GM21447 (cell line): ENCODE results near the gene TJAP1.

Source experiments
- ATAC-seq: cut with Tn5 transposase; IDR thresholded peaks from one replicate; pipeline ENCODE4 v1.9.1; 2021; ENCODE audit not compliant: unreplicated experiment

The TJAP1 gene, protein sequence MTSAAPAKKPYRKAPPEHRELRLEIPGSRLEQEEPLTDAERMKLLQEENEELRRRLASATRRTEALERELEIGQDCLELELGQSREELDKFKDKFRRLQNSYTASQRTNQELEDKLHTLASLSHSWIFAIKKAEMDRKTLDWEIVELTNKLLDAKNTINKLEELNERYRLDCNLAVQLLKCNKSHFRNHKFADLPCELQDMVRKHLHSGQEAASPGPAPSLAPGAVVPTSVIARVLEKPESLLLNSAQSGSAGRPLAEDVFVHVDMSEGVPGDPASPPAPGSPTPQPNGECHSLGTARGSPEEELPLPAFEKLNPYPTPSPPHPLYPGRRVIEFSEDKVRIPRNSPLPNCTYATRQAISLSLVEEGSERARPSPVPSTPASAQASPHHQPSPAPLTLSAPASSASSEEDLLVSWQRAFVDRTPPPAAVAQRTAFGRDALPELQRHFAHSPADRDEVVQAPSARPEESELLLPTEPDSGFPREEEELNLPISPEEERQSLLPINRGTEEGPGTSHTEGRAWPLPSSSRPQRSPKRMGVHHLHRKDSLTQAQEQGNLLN

DNA sequence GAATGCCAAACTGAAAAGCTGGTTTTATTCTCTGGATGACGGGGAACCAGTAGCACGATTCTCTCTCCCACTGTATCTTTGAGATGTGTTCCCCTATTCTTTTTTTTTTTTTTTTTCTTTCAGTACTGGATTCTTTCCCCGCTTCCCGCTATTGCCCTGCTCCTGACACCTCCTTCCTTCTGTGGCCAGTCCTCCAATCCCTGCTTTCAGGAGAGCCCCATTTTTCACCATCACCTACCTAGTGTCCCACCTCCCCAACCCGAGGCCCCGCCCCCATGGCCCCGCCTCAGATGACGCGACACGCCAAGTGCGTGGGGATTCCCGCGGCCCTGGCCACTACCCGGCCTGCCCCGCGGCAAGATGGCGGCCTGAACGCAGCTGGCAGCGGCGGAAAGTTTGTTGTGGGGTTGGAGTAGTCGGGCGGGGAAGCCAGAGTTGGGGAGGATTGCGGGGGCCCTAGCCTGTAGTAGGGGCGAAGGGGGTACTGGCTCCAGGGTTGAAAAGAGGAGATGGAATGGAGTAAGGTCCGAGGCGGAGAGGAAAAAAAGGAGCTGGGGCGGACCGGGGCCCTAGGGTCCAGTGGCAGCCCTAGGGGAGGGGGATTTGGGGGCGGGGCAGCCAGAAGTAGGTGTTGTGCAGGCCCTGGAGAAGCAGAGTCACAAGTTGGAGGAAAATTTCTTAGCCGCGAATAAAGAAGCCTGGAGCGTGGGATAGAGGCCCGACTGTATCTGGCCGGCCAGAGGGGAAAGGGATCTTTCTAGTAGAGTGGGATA, at the start of gene TJAP1:
TSS of gene TJAP1 (plus strand) at position 336 of the 773 bp plus-strand sequence. CDS start 21,432 bp downstream, outside the sequence.
- ATAC-seq, result peak; percentile 90

DNA sequence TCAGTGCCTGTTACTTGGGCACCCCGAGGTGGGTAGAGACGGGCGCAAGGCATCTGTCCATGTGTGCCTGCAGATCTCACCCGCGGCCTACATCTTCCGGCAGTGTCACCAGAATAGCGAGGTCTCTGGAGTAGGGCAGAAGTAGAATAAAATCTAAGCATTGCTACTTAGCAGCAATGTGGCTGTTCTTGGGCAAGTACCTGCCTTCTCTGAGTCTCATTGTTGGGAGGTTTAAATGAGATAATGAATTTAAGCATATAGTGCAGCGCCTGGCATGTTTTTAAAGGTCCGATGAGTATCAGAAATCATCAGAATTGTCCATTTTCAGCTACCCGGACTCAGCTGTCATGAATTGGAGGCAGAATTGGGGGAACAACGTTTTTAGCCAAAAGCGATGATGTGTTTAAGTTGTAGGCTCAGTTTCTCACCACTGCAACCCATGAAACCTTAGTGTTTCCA, 49.2 kb upstream of the TJAP1 start:
- no peak for ATAC-seq

DNA sequence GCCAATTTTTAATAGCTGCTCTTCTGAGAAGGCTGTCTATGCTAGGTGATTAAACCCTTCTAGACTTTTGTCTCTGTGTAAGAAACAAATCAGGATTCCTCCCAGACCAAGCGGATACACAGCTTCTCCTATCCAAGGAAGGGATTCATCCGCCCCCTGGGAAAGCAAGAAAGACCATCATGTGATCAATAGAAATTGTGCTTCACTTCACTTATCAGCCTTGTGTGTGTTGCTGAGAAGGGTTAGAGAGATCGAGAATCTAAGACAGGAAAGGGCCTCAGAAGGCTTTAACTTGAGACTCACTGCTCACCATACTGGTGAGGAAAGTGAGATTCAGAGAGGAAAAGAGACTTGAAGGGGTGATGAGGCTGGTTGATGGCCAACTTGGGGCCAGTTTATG, 48.5 kb upstream of the TJAP1 start:
- ATAC-seq, result no peak

DNA sequence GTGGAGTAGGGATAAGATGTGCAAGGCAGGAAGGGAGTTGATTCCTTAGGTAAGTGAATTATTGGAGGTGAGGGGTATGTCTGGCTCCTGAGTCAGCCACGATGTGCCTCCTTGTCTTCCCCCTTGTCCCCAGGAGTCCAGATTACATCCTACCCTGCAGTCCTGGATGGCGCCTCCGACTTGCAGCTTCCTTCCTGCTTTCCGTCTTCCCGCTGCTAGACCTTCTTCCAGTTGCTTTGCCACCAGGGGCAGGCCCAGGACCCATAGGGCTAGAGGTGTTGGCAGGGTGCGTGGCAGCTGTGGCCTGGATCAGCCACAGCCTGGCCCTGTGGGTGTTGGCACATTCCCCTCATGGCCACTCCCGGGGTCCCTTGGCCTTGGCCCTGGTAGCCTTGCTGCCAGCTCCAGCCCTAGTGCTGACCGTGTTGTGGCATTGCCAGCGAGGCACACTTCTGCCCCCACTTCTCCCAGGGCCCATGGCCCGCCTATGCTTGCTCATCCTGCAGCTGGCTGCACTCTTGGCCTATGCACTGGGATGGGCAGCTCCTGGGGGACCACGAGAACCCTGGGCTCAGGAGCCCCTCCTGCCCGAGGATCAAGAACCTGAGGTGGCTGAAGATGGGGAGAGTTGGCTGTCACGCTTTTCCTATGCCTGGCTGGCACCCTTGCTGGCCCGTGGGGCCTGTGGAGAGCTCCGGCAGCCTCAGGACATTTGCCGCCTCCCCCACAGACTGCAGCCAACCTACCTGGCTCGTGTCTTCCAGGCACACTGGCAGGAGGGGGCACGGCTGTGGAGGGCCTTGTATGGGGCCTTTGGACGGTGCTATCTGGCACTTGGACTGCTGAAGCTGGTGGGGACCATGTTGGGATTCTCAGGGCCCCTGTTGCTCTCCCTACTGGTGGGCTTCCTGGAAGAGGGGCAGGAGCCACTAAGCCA, 45.1 kb upstream of the TJAP1 start:
- ATAC-seq, result no peak

DNA sequence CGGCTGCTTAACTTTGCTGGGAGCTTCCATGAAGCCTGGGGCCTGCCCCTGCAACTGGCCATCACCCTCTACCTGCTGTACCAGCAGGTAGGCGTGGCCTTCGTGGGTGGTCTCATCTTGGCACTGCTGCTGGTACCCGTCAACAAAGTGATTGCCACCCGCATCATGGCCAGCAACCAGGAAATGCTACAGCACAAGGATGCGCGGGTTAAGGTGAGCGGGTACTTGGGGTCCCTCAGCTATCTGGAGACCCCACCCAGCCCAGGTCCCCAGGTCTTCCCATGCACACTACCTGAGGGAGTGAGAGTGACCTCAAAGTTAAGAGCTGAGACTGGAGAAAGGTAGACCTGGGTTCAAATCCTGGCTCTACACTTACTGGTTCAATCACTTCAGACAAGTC, 44.2 kb upstream of the TJAP1 start:
- no peak for ATAC-seq

DNA sequence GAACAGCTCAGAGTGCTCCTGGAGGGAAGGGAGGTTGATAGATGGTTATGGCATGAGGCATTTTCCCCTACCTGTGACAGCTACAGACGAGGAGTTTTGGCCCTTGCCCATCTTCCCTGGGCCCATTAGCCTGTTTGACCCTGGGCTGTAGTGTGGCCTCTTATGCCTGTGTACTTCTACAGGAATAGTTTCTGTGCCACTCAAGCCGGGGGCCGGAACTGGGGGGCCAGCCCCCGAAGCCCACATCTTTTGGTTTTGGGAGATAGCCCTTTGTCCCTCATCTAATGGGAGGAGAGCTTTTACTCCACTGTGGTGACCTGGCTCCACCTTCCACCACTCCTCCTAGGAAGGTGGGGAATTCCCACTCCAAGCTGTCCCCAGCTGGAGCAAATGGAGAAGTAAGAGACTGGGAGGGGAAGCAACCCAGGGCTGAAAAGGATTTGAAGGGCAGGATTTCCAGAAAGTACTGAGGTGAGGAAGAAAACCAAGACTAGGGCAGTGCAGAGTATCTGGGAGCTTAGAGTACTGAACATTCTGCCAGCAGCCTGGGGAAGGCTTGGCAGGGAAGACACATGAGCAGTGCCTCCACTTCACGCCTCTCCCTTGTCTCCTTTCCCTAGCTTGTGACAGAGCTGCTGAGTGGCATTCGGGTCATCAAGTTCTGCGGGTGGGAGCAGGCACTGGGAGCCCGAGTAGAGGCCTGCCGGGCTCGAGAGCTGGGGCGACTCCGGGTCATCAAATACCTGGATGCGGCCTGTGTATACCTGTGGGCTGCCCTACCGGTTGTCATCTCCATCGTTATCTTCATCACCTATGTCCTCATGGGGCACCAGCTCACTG, 43.1 kb upstream of the TJAP1 start:
- no peak for ATAC-seq

DNA sequence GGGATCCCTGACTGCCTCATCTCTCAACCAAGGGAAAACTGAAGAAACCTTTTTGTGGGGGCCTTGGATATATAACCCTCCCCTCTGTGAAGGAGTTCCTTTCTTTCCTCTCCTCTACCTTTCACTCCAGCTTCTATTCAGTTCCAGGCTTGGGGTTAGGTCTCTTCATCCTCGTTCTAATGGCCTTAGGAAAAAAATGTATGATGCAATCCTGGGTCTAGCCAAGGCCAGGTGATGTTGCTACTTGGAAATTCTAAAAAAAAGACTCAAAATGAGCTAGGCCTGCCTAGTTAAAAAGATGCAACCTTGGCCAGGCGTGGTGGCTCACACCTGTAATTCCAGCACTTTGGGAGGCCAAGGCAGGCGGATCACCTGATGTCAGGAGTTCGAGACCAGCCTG, 42.4 kb upstream of the TJAP1 start:
- ATAC-seq, result no peak

DNA sequence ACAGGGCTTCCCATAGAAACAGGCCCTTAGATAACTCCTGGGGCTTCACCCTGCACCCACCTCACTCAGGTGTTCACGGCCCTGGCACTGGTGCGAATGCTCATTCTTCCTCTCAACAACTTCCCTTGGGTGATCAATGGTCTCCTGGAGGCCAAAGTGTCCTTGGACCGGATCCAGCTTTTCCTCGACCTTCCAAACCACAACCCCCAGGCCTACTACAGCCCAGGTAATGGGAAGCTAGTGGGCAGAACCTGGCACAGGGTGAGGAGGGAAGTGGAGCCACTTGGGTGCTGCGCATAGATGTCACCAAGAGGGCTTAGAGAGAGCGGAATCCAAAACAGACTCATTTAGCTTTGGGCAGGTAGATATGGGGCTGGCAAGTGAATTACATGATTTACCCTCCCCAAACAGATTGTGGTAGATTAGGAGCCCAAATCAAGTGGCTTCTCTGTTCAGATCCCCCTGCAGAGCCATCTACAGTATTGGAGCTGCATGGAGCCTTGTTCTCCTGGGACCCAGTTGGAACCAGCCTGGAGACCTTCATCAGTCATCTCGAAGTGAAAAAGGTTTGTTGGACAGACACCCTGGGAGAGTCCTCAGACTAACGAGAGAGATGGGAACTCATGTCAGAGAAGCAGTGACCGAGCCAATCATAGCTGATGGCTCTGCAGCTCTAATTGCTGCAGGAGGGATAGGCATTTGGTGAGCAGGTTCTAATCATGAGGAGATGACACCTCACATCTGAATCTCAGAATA, 41.5 kb upstream of the TJAP1 start:
- ATAC-seq, result no peak

DNA sequence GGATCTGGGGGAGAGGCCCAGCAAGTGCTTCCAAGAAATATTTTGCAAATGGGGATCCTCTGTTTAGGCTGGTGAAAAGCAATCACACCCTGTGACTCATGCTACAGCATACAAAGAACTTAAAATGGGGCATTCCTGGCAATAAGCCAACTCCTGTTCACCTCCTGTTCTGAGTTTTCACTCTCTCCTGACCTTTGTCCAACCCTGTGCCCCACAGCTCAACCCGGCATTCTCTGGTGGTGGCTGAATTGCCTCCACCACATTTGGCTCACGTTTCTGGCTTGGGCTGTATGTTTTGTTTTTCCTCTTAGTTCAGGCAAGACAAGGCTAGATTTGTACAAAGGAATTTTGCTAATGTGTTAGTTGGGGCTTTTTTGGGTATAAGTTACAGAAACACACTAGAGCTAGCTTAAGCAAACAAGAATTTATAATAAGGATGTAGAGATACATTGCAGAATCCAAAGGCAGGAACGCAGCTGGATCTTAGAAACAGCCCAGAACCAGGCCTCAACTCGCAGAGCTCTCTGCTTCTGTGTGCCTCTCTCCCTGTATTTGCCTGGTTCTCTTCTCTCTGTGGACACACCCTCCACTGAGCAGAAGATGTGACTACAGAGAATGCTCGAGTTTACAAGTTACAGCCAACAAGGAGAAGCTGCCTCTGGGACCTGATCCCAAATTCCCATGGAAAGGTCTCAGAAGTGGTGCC, 40.6 kb upstream of the TJAP1 start:
- no peak for ATAC-seq

DNA sequence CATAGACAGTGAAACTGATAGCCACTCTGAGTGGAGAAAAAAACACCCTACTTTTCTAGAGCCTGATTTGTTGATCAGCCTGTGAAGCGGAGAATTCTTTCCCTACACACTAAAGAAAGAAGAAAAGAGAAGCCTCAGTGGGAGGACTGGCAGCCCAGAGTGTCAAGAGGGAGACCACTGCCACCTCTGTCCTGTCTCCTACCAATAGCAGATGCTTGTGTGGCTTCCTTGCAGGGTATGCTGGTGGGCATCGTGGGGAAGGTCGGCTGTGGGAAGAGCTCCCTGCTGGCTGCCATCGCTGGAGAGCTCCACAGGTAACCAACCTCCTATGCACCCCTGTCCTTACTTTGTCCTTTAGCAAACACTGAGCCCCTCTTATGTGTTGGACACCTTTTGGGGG, 39.7 kb upstream of the TJAP1 start:
- no peak for ATAC-seq

DNA sequence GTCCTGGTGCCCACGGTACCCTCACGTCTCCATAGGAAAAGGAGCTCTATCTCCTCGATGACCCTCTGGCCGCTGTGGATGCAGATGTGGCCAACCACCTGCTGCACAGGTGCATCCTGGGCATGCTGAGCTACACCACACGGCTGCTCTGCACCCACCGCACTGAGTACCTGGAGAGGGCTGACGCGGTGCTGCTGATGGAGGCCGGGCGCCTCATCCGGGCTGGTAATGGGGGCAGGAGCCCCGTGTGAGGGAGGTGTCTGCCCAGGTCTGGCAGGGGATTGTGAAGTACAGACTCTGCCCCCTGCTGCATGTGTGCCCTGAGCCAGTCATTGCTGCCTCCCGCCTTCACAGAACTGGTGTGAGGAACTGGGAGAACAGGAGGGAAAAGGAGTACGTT, 34.4 kb upstream of the TJAP1 start:
- ATAC-seq, result no peak

DNA sequence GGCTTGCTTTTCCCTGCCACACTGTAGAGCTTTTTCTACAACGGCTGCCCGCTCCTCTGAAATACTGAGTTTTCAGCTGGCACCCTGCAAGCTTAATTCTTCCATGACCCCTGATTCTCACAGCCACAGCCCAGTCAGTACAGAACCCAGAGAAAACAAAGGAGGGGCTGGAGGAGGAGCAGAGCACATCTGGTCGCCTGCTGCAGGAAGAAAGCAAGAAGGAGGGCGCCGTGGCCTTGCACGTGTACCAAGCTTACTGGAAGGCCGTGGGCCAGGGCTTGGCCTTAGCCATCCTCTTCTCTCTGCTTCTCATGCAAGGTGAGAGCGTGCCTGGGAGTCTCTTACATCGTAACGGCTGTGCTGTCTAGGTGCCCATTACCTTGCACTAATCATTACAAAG, 33.3 kb upstream of the TJAP1 start:
- no peak for ATAC-seq

DNA sequence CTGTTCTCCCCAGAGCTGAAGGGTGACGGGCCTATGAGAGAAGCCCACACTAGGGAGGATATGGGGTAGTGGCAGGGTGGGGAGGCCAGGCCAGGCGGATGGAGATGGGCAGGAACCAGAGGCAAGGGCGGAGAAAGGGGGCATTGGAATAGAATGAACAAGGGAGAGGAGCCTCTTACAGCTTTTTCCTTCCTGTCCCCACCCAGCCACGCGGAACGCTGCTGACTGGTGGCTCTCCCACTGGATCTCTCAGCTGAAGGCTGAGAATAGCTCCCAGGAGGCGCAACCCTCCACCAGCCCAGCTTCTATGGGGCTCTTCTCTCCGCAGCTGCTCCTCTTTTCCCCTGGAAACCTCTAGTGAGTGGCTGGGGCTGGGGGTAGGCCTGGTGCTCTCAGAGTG, 32.8 kb upstream of the TJAP1 start:
- no peak for ATAC-seq

DNA sequence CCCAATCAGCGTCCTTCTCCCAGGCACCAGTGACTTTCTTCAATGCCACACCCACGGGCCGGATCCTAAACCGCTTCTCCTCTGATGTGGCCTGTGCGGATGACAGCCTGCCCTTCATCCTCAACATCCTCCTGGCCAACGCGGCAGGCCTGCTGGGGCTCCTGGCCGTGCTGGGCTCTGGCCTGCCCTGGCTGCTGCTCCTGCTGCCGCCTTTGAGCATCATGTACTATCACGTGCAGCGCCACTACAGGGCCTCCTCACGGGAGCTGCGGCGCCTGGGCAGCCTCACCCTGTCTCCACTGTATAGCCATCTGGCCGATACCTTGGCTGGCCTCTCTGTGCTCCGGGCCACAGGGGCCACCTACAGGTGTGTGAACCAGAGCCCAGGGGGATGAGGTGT, 31.8 kb upstream of the TJAP1 start:
- no peak for ATAC-seq

DNA sequence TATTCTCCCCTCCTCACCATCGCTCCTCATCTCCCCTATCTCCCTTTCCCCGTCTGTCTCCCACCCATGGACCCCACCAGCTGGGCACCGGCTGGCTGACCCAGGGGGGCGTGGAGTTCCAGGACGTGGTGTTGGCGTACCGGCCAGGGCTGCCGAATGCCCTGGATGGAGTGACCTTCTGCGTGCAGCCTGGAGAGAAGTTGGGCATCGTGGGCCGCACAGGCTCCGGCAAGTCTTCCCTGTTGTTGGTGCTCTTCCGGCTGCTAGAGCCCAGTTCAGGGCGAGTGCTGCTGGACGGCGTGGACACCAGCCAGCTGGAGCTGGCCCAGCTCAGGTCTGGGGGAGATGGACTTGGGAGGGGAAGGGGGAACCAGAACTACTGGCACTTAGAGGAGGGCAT, 29.8 kb upstream of the TJAP1 start:
- ATAC-seq, result no peak

DNA sequence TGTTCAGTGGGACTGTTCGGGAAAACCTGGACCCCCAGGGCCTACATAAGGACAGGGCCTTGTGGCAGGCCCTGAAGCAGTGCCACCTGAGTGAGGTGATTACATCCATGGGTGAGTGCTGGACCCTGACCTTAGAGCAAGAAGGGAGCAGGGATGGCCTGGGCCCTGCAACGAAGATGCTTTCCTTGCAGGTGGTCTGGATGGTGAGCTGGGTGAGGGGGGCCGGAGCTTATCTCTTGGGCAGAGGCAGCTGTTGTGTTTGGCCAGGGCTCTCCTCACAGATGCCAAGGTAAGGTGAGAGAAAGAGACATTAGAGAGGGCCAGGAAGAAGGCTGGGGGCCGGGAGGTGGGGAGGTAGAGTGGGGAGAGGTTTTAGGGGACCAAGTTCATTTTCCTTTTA, 28.5 kb upstream of the TJAP1 start:
- no peak for ATAC-seq

DNA sequence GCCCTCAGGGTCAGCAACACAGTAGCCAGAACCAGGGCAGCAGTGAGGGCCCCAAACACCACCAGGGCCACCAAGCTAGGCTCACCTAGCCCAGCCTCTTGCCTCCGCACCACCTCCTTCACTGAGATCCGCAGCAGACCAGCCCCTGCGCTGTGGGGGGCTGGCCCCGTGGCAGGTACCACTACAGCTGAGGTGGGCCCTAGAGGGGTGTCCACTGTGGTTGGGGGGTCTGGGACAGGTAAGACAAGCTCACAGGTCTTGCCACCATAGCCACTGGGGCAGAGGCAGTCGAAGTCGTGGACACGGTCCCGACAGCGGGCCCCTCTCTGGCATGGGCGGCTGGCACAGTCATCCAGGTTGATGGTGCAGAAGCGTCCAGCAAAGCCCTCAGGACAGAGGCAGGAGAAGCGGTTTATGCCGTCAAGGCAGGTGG, 26.7 kb upstream of the TJAP1 start:
- no peak for ATAC-seq

DNA sequence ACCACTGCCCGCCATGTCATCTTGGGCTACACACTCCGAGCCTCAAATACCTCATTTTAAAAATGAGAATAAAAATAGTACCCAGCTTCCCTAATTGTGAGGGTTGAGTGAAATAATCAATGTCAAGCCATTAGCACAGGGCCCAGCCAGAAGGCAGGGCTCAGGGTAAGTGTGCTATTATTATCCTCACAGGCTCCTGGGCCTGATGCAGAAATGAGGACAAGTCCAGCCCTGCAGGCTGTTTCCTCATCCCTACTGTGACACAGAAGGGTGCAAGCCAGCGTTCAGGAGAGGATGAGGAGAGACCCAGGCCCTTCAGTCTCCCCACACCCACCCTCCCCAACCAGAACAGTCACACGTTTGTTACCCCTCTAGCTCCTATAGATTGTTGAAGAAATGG, 26.0 kb upstream of the TJAP1 start:
- no peak for ATAC-seq

DNA sequence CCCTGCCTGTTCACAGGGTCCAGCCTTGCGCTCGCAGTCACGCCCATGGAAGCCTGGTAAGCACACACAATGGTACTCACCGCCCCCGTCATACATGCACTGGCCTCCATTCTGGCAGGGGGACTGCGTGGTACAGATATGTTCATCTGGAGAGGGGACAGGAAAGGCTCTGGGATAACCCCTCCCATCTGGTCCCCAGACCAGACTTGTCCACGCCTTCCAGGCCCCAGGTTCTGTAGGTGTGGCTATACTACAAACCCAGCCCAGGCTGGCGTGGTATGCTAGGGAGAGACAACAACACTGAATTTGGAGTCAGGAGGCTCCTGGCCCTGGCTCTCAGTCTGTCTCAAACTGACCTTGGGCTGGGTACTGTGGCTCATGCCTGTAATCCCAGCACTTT, 25.4 kb upstream of the TJAP1 start:
- ATAC-seq, result no peak
